Lower lobe of right lung (tissue), 2 donors: Measurements from ENCODE around the gene TMEM91. TPM values are rescaled to one million over a fixed set of nuclear protein-coding genes. Genes with fewer than 3 reads are reported as not detected.

Experiments
- ATAC-seq, 2 donors: fragments of 200-7000 bp; cut with Tn5 transposase; one replicate each; pipeline ENCODE4 v1.9.1; 2020 to 2022; ENCODE audit warnings: mild to moderate bottlenecking in 2 of 2, moderate library complexity in 2 of 2
- DNase-seq: peaks from one replicate; pipeline ENCODE4 v3.0.0-alpha.2; 2020
- H3K27ac ChIP-seq: fragments of 200-600 bp; one replicate; pipeline ENCODE4 v1.8.0; 2022
- H3K27me3 ChIP-seq: fragments of 200-600 bp; one replicate; pipeline ENCODE4 v1.8.0; 2022; ENCODE audit warnings: low read depth
- H3K36me3 ChIP-seq: fragments of 200-600 bp; one replicate; pipeline ENCODE4 v1.8.0; 2022; ENCODE audit warnings: mild to moderate bottlenecking
- H3K4me1 ChIP-seq: fragments of 200-600 bp; one replicate; pipeline ENCODE4 v1.8.0; 2022
- H3K4me3 ChIP-seq: fragments of 200-600 bp; one replicate; pipeline ENCODE4 v1.8.0; 2022; ENCODE audit warnings: mild to moderate bottlenecking
- H3K9me3 ChIP-seq: fragments of 200-600 bp; one replicate; pipeline ENCODE4 v1.8.0; 2022
- intact Hi-C: fragments of 100-400 bp; cut with DNase I; formaldehyde crosslinking; loops from one replicate; pipeline ENCODE4 v1.11.0; 2022
- total RNA-seq: library from RNA; stranded (reverse); fragmentation: NEBNext Ultra II Directional; extraction: Animal tissue kit (Norgen Biotek cat#: 25700); gene quantifications from one replicate; pipeline ENCODE4 v1.2.1, GENCODE V29; 2021
- TF ChIP-seq, protein P1 (sequence below): fragments of 200-600 bp; IDR thresholded peaks from one replicate; pipeline ENCODE4 v1.8.0; 2022; ENCODE audit warnings: antibody characterized with exemption, mild to moderate bottlenecking
- donor health status: DM: no; HTN: yes; CAD: no; lungs with severe emphysema.

TMEM91 gene
- total RNA-seq, 1 donor from 2014 or later, result 29.8 TPM

DNA sequence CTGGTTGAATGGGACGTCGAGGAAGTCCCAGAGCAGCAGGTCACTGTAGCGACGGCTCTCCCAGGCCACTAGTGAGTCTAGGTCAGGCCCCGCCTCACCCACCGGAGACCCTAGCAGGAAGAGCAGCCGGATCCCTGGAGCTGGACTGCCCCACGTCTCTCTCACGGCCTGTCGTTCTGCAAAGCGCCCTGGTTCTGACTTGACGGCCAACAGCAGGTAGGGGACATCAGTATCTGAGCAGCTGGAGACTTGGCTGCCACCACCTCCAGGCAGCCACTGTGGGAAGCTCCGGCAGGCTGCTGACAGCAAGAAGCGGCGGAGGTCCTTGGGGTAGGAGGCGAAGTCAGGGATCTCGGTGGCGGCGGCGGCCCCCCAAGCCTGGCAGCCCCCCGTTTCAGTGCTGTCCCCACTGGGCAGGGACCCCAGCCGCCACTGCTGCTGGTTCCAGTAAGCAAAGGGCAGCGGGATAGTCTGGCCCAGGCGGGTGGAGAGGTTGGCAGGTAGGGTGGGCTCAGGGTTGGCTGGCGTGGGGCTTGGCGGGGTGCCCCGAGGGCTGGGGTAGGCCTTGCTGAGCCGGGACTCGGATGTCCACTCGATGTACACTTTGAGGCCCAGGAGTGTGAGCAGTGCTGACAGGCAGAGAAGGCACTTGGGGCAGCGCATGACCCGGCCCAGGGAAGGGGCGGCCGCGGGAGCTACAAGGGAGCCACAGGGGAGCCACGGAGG, 49.9 kb downstream of the TMEM91 start:
- peaks cover 60% of the 10 kb centered on the region for H3K4me1 ChIP-seq
- TF ChIP-seq, protein P1, sequence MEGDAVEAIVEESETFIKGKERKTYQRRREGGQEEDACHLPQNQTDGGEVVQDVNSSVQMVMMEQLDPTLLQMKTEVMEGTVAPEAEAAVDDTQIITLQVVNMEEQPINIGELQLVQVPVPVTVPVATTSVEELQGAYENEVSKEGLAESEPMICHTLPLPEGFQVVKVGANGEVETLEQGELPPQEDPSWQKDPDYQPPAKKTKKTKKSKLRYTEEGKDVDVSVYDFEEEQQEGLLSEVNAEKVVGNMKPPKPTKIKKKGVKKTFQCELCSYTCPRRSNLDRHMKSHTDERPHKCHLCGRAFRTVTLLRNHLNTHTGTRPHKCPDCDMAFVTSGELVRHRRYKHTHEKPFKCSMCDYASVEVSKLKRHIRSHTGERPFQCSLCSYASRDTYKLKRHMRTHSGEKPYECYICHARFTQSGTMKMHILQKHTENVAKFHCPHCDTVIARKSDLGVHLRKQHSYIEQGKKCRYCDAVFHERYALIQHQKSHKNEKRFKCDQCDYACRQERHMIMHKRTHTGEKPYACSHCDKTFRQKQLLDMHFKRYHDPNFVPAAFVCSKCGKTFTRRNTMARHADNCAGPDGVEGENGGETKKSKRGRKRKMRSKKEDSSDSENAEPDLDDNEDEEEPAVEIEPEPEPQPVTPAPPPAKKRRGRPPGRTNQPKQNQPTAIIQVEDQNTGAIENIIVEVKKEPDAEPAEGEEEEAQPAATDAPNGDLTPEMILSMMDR, result no peak
- DNase-seq, result peak; percentile 57
- intact Hi-C loops, result no loop called here
- peak overlapping the region; percentile 70 for H3K4me3 ChIP-seq
- H3K36me3 ChIP-seq, result peaks cover 57% of the 10 kb centered on the region
- ATAC-seq, result peak; percentile 33 to 42
- no peaks in the 10 kb centered on the region for H3K27me3 ChIP-seq
- peak overlapping the region; percentile 88 for H3K27ac ChIP-seq
- H3K9me3 ChIP-seq, result no peaks in the 10 kb centered on the region

DNA sequence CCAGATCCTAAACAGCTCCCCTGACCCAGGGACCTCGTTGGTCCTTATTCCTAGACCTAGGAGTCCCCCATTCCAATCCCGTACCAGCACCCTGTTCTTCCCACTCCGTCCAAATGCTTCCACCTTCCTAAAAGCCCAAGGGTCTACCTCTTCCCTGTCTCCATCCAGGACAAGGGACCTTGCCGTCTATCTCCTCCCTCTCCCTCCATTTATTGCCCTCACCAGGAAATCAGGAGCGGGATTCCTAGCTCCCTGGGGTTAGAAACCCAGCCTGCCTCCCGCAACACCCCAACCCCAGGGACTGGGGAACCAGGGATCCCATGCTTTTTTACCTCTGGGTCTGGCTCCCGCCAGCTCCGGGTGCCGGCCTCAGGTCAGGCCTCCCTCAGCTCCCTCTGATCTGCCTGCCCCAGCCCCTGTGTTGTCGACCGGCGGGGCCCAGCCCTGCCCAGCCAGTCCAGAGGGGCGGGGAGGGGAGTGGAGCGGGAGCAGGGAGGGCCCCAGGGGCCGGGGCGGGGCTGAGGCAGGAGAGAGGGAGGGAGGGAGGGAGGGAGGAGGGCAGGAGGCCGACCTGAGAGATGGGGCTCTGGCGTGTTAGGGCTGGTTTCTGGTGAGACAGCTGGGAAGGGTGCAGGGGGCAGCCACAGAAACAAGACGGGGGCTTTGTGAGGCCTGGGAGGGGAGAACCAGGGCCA, 50.8 kb downstream of the TMEM91 start, which contains the start of gene B3GNT8:
B3GNT8 (minus strand) TSS at position 423 of the 695 bp plus-strand sequence. CDS start 596 bp downstream, outside the sequence.
- Histone ChIP-seq H3K4me1 (peaks cover 51% of the 10 kb centered on the region), H3K36me3 (peaks cover 59% of the 10 kb centered on the region), H3K27ac (peak within 1 kb of the TSS; percentile 88), H3K9me3 (no peaks in the 10 kb centered on the region), H3K4me3 (peak within 1 kb of the TSS; percentile 70), H3K27me3 (no peaks in the 10 kb centered on the region)
- TF ChIP-seq, protein P1, result no peak
- peak; percentile 92 to 93 for ATAC-seq
- intact Hi-C loops, result no loop called here
- DNase-seq, result peak; percentile 92

DNA sequence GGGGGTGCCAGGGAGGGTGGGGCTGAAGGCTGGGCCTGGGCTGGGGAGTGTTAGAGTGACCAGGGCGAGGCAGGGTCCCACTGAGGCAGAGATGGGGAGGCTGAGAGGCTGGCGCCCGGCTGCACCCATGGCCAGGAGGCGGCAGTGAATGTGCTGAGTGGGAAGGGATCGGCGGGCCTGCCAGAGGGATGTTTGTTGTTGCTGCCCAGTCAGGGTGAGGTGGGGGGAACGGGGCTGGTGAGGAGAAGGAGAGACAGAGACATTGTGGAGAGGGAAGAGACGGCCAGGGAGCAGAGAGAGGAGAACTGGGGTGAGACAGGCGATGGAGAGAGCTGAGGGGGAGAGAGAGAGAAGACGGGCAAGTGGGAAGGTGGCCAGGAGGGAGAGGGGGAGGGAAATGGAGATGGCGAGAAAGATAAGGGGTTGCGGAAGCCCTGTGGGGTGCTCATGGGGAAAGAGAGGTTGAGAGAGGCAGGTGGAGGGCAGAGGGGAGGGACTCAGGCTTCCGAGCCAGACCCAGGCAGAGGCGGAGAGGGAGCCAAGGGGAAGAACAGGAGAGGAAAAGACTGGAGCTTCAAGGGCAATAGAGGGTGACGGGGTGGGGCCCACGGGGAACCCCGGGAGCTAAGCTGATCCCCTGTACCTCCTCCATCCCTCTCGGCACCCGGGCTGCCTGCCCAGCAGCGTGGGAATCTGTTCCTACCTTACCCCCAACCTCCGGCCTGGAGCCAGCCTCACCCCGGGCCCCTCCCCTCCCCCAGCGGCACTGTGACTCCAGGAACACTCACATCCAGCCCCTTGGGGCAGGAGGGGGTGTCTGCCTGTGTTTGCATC, 51.5 kb downstream of the TMEM91 start:
- ATAC-seq (peak; percentile 54 to 55), DNase-seq (peak; percentile 71)
- intact Hi-C loops, result no loop called here
- Histone ChIP-seq H3K36me3 (peaks cover 54% of the 10 kb centered on the region), H3K27me3 (no peaks in the 10 kb centered on the region), H3K4me1 (peaks cover 49% of the 10 kb centered on the region), H3K27ac (peak overlapping the region; percentile 88), H3K4me3 (peak overlapping the region; percentile 70), H3K9me3 (no peaks in the 10 kb centered on the region)
- TF ChIP-seq, protein P1, result no peak

DNA sequence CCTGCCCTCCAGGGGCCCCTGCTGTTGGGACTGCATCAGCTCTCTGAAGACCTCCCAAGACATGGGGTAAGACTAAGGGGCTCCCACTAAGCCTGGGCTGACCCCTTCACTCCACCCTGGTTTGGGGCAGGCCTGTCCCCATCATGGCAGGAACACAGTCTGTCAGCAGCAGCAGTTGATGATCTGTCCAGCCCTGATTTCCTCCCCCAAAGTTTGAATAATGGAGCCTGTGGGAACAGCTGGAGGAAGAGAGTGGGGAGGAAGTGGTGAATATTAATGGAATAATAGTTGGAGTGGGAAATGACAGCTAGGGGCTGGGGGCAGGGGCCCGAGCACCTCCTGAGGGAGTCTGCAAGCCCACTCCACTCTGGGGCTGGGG, 52.1 kb downstream of the TMEM91 start:
- ATAC-seq (no peak), DNase-seq (no peak)
- H3K36me3 ChIP-seq, result peaks cover 54% of the 10 kb centered on the region
- TF ChIP-seq, protein P1, result no peak
- intact Hi-C loops, result no loop called here
- no peaks in the 10 kb centered on the region for H3K9me3 ChIP-seq
- peaks cover 49% of the 10 kb centered on the region for H3K4me1 ChIP-seq
- no peaks in the 10 kb centered on the region for H3K27me3 ChIP-seq
- peak overlapping the region; percentile 70 for H3K4me3 ChIP-seq
- peak overlapping the region; percentile 88 for H3K27ac ChIP-seq

DNA sequence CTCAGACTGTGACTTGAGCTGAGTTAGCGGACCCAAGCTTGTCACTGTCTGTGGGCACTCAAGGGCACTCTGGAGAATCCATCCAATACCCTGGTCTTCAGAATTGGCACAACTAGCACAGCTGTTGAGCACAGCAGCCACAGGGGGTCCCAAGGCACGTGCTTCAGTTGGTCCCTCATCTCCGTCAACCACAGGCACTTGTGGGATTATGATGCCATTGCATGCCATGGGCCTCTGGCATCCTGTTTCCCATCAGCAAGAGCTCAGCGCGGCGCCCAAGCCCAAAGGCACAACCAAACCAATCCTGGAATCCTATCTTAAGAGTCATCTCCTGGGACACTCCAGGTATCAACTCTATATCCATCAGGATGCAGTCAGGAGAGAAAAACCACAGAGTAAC, 54.6 kb downstream of the TMEM91 start:
- Histone ChIP-seq H3K4me3 (no peak overlapping the region), H3K9me3 (no peaks in the 10 kb centered on the region), H3K27me3 (no peaks in the 10 kb centered on the region), H3K27ac (no peak overlapping the region), H3K4me1 (peaks cover 24% of the 10 kb centered on the region), H3K36me3 (peaks cover 39% of the 10 kb centered on the region)
- intact Hi-C loops, result no loop called here
- ATAC-seq (no peak), DNase-seq (no peak)
- TF ChIP-seq, protein P1, result no peak
